Stimulated activated naive B cell treated with anti-CD40 and anti-IgM and Interleukin-4, amounts not matched to agents 10 μg/mL and 1 μg/mL and 100 μg/mL, for 72 hours (primary cell): ENCODE data around the gene DPEP2.
"Not testable (repeated sequence)": the region's sequence is repeated elsewhere in the genome, so short reads cannot be mapped to it uniquely, and the experiment has no call there.

Experiments used
- ATAC-seq, 2 donors: fragments of 150-1000 bp; cut with Tn5 transposase; replicated peaks; 2 replicates each; pipeline ENCODE4 v1.10.0; 2021; ENCODE audit warnings: moderate library complexity in 1 of 2
- DNase-seq: peaks from one replicate; pipeline ENCODE4 v3.0.0; 2021
- H3K27ac Mint-ChIP-seq: one replicate; pipeline ENCODE4 v1.8.0; 2022; ENCODE audit warnings: mild to moderate bottlenecking, mixed read lengths
- H3K27me3 Mint-ChIP-seq, 2 donors: one replicate each; pipeline ENCODE4 v1.8.0; 2022; ENCODE audit warnings: mixed read lengths in 2 of 2
- H3K36me3 Mint-ChIP-seq, 2 donors: one replicate each; pipeline ENCODE4 v1.8.0; 2022; ENCODE audit warnings: mixed read lengths in 2 of 2, mild to moderate bottlenecking in 1 of 2
- H3K4me1 Mint-ChIP-seq, 2 donors: one replicate each; pipeline ENCODE4 v1.8.0; 2022; ENCODE audit warnings: mixed read lengths in 2 of 2, mild to moderate bottlenecking in 1 of 2
- H3K4me3 Mint-ChIP-seq, 2 donors: one replicate each; pipeline ENCODE4 v1.8.0; 2022; ENCODE audit warnings: mild to moderate bottlenecking in 2 of 2, mixed read lengths in 2 of 2, moderate library complexity in 1 of 2
- H3K9me3 Mint-ChIP-seq, 2 donors: one replicate each; pipeline ENCODE4 v1.8.0; 2022; ENCODE audit warnings: mixed read lengths in 2 of 2, mild to moderate bottlenecking in 1 of 2

Gene DPEP2

GRCh38 chr16:67946966-67947558 lies 52.2 kb downstream of the DPEP2 start:
- no peak for DNase-seq
- no peaks in the 10 kb centered on the region for H3K27me3 Mint-ChIP-seq
- H3K4me3 Mint-ChIP-seq: no peak overlapping the region

GRCh38 chr16:67946128-67946569 lies 53.1 kb downstream of the DPEP2 start:
- no peak for ATAC-seq
- H3K27ac Mint-ChIP-seq: peak overlapping the region; percentile 57
- H3K4me3 Mint-ChIP-seq: no peak overlapping the region
- peaks cover 7 to 24% of the 10 kb centered on the region in 2 donors for H3K4me1 Mint-ChIP-seq
- H3K27me3 Mint-ChIP-seq: no peaks in the 10 kb centered on the region
- H3K9me3 Mint-ChIP-seq: no peaks in the 10 kb centered on the region
- no peak for DNase-seq
- peaks cover 40 to 41% of the 10 kb centered on the region in 2 donors for H3K36me3 Mint-ChIP-seq

More at GRCh38 chr16:67946966-67947558, 52.2 kb downstream of the DPEP2 start:
- ATAC-seq: no peak
- Mint-ChIP-seq H3K9me3 (no peaks in the 10 kb centered on the region), H3K36me3 (peaks cover 42 to 43% of the 10 kb centered on the region in 2 donors), H3K27ac (peak overlapping the region; percentile 51), H3K4me1 (peaks cover 2 to 17% of the 10 kb centered on the region in 2 donors)

- Mint-ChIP-seq H3K36me3 (peaks cover 39 to 41% of the 10 kb centered on the region in 2 donors), H3K27me3 (no peaks in the 10 kb centered on the region), H3K9me3 (no peaks in the 10 kb centered on the region), H3K4me3 (no peak overlapping the region), H3K4me1 (peaks cover 7 to 28% of the 10 kb centered on the region in 2 donors), H3K27ac (peak overlapping the region; percentile 9)
- ATAC-seq (no peak), DNase-seq (no peak)
Observed at GRCh38 chr16:67945392-67945933, 53.8 kb downstream of the DPEP2 start.

- ATAC-seq (no peak), DNase-seq (no peak)
- peaks cover 14 to 34% of the 10 kb centered on the region in 2 donors for H3K4me1 Mint-ChIP-seq
- no peaks in the 10 kb centered on the region for H3K9me3 Mint-ChIP-seq
- peak overlapping the region; percentile 75 for H3K27ac Mint-ChIP-seq
- no peak overlapping the region for H3K4me3 Mint-ChIP-seq
- H3K36me3 Mint-ChIP-seq: peaks cover 40 to 42% of the 10 kb centered on the region in 2 donors
- no peaks in the 10 kb centered on the region for H3K27me3 Mint-ChIP-seq
Observed at GRCh38 chr16:67944690-67945391, 54.4 kb downstream of the DPEP2 start.

- DNase-seq (no peak), ATAC-seq (no peak)
- H3K27me3 Mint-ChIP-seq: no peaks in the 10 kb centered on the region
- peak within 1 kb of the TSS; percentile 75 for H3K27ac Mint-ChIP-seq
- peaks cover 45 to 46% of the 10 kb centered on the region in 2 donors for H3K36me3 Mint-ChIP-seq
- H3K4me1 Mint-ChIP-seq: peaks cover 17 to 42% of the 10 kb centered on the region in 2 donors
- H3K9me3 Mint-ChIP-seq: no peaks in the 10 kb centered on the region
- peak within 1 kb of the TSS in 1 of 2 donors; percentile 43 for H3K4me3 Mint-ChIP-seq
Observed at GRCh38 chr16:67943619-67944504, 55.4 kb downstream of the DPEP2 start, which contains the start of gene LCAT. TSS of gene LCAT (minus strand) at chr16:67944120. CDS start at chr16:67944101, 19 bp downstream.

- Mint-ChIP-seq H3K9me3 (no peaks in the 10 kb centered on the region), H3K27me3 (no peaks in the 10 kb centered on the region), H3K4me1 (peaks cover 17 to 42% of the 10 kb centered on the region in 2 donors), H3K4me3 (no peak overlapping the region), H3K36me3 (peaks cover 43 to 44% of the 10 kb centered on the region in 2 donors), H3K27ac (peak overlapping the region; percentile 59)
- ATAC-seq (no peak), DNase-seq (no peak)
Observed at GRCh38 chr16:67943256-67943618, 56.0 kb downstream of the DPEP2 start.

- peak overlapping the region; percentile 56 for H3K27ac Mint-ChIP-seq
- ATAC-seq (no peak), DNase-seq (no peak)
- H3K27me3 Mint-ChIP-seq: no peaks in the 10 kb centered on the region
- H3K4me1 Mint-ChIP-seq: peaks cover 17 to 42% of the 10 kb centered on the region in 2 donors
- H3K36me3 Mint-ChIP-seq: peaks cover 41 to 42% of the 10 kb centered on the region in 2 donors
- H3K4me3 Mint-ChIP-seq: no peak overlapping the region
- H3K9me3 Mint-ChIP-seq: no peaks in the 10 kb centered on the region
Observed at GRCh38 chr16:67942510-67943255, 56.6 kb downstream of the DPEP2 start.

- no peak overlapping the region for H3K27ac Mint-ChIP-seq
- no peak for DNase-seq
- no peak overlapping the region for H3K4me3 Mint-ChIP-seq
Observed at GRCh38 chr16:67942200-67942509, 57.1 kb downstream of the DPEP2 start.

GRCh38 chr16:67941469-67942199 lies 57.6 kb downstream of the DPEP2 start:
- no peak for DNase-seq
- H3K9me3 Mint-ChIP-seq: no peaks in the 10 kb centered on the region
- H3K27me3 Mint-ChIP-seq: no peaks in the 10 kb centered on the region
- H3K4me1 Mint-ChIP-seq: peaks cover 24 to 50% of the 10 kb centered on the region in 2 donors
- H3K27ac Mint-ChIP-seq: no peak overlapping the region
- peaks cover 42 to 44% of the 10 kb centered on the region in 2 donors for H3K36me3 Mint-ChIP-seq
- no peak overlapping the region for H3K4me3 Mint-ChIP-seq
- ATAC-seq: no peak

More at GRCh38 chr16:67942200-67942509, 57.1 kb downstream of the DPEP2 start:
- Mint-ChIP-seq H3K9me3 (no peaks in the 10 kb centered on the region), H3K4me1 (peaks cover 20 to 47% of the 10 kb centered on the region in 2 donors), H3K27me3 (no peaks in the 10 kb centered on the region), H3K36me3 (peaks cover 40 to 43% of the 10 kb centered on the region in 2 donors)
- peak; percentile 65 to 68 for ATAC-seq

GRCh38 chr16:67940446-67941089 lies 58.7 kb downstream of the DPEP2 start:
- Mint-ChIP-seq H3K4me1 (peaks cover 26 to 54% of the 10 kb centered on the region in 2 donors), H3K9me3 (no peaks in the 10 kb centered on the region), H3K36me3 (peaks cover 41 to 46% of the 10 kb centered on the region in 2 donors), H3K27me3 (no peaks in the 10 kb centered on the region), H3K4me3 (peak overlapping the region in 1 of 2 donors; percentile 15), H3K27ac (peak overlapping the region; percentile 89)
- ATAC-seq: no peak
- no peak for DNase-seq

GRCh38 chr16:67939507-67940445 lies 59.5 kb downstream of the DPEP2 start:
- no peaks in the 10 kb centered on the region for H3K9me3 Mint-ChIP-seq
- H3K4me3 Mint-ChIP-seq: peak overlapping the region in 1 of 2 donors; percentile 15
- no peak for ATAC-seq
- peaks cover 48 to 54% of the 10 kb centered on the region in 2 donors for H3K36me3 Mint-ChIP-seq
- H3K4me1 Mint-ChIP-seq: peaks cover 34 to 62% of the 10 kb centered on the region in 2 donors
- H3K27me3 Mint-ChIP-seq: no peaks in the 10 kb centered on the region
- H3K27ac Mint-ChIP-seq: peak overlapping the region; percentile 89
- no peak for DNase-seq

- H3K4me3 Mint-ChIP-seq: peak overlapping the region; percentile 96 to 100
Observed at GRCh38 chr16:67937713-67938112, 61.6 kb downstream of the DPEP2 start.

More at GRCh38 chr16:67937713-67938112, 61.6 kb downstream of the DPEP2 start:
- not testable (repeated sequence) for DNase-seq, ATAC-seq, H3K27me3 Mint-ChIP-seq, H3K9me3 Mint-ChIP-seq
- Mint-ChIP-seq H3K27ac (peak overlapping the region; percentile 100), H3K36me3 (peaks cover 49 to 54% of the 10 kb centered on the region in 2 donors), H3K4me1 (peaks cover 43 to 66% of the 10 kb centered on the region in 2 donors)
